ENCODE measurements around the gene PDE4A. TPM values are rescaled to one million over a fixed set of nuclear protein-coding genes. Genes with fewer than 3 reads are reported as not detected.

The PDE4A gene
- total and polyA plus RNA-seq, 2 donors (not counting 3 experiments of a cell fraction or from before 2014, with no cell fraction given): 3.8 to 10.0 TPM

DNA sequence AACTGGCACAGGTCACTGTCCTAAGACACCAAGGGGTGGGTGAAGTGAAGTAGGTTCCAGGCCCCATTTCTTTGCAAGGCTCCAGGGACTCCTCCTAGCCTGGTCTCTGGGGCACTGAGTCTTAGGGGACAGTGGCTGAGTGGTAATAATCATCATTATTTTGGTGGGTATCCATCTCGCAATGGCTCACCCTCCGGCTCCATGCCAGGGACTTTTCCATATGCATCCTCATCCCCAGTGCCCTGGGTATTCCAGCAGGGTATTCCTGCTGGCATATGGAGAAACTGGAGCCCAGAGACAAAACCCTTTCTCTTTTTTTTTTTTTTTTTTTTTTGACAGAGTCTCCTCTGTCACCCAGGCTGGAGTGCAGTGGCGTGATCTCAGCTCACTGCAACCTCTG is 2.5 kb downstream of the PDE4A start:
- ChIA-PET CTCF (interaction anchor here (0.7 to 3.2 kb wide), 5 partner anchors 10 to 164 kb away, joined by 3 to 50 read pairs (median 9); partner anchors contain the start of gene CDC37), POLR2A (no interaction called here)
- Histone ChIP-seq H3K79me2 (ENCODE audit: control insufficient read depth, insufficient read depth, low read length) (no peaks in the 10 kb centered on the region), H3K4me1 (ENCODE audit: control insufficient read depth, extremely low read depth, insufficient read depth, low read length) (peaks cover 18% of the 10 kb centered on the region), H3K36me3 (ENCODE audit: control insufficient read depth in 2 of 2, extremely low read depth in 1 of 2, insufficient read depth in 2 of 2, low read length in 2 of 2) (no peaks in the 10 kb centered on the region), H3K27ac (ENCODE audit: insufficient read depth, low read depth, low read length) (no peak overlapping the region), H4K20me1 (replicated peaks; ENCODE audit: control insufficient read depth, extremely low read depth, insufficient read depth, low read length) (no peaks in the 10 kb centered on the region), H2AFZ (ENCODE audit: low read depth, low read length) (no peak overlapping the region), H3K9ac (replicated peaks; ENCODE audit: extremely low read depth, insufficient read depth, low read length) (no peak overlapping the region), H3K4me2 (ENCODE audit: insufficient read depth, low read length) (no peak overlapping the region), H3K9me1 (replicated peaks; ENCODE audit: control insufficient read depth, extremely low read depth, insufficient read depth, low read length) (no peaks in the 10 kb centered on the region), H3K9me3 (replicated peaks; ENCODE audit: control insufficient read depth, insufficient read depth, low read length) (no peaks in the 10 kb centered on the region), H3K27me3 (ENCODE audit: control insufficient read depth in 2 of 2, insufficient read depth in 2 of 2, low read length in 2 of 2) (peaks cover 36 to 43% of the 10 kb centered on the region in 2 experiments), H3K4me3 (replicated peaks in 1 of 3; ENCODE audit: insufficient read depth in 1 of 3, low read depth in 1 of 3, low read length in 3 of 3) (no peak overlapping the region)
- BruUV-seq (replicated peaks): no TSS peak
- no peak for DNase-seq (ENCODE audit: low read depth, low spot score)
- dilution Hi-C loops (cut with MboI; ENCODE audit: extremely low pct_ligation_motif_present, low sequenced_read_pairs) (no loop called here), intact Hi-C loops (cut with micrococcal nuclease) (no loop called here)
- no peak for FAIRE-seq
- TF ChIP-seq CTCF (IDR thresholded peaks at IDR 0.05; ENCODE audit: extremely low read depth in 1 of 2, insufficient read depth in 1 of 2, low read depth in 1 of 2, low read length in 2 of 2): no peak
- TF ChIP-seq POLR2AphosphoS5 (IDR thresholded peaks at IDR 0.05; ENCODE audit: insufficient read depth, low read depth, low read length): no peak
- TF ChIP-seq MAX (IDR thresholded peaks at IDR 0.05; ENCODE audit: insufficient read depth, insufficient read length): no peak
- TF ChIP-seq JUN (IDR thresholded peaks at IDR 0.05; ENCODE audit: borderline replicate concordance, insufficient read depth, insufficient read length, low read depth): no peak
- TF ChIP-seq POLR2A (IDR thresholded peaks at IDR 0.05; ENCODE audit: low read depth, low read length): no peak
- no peak for TF ChIP-seq GATA2 (IDR thresholded peaks at IDR 0.05; ENCODE audit: insufficient read depth, insufficient read length, low read depth, low read length)
- no peak for TF ChIP-seq MYC (IDR thresholded peaks at IDR 0.05; ENCODE audit: low read depth, low read length)
- TF ChIP-seq EZH2 (IDR thresholded peaks at IDR 0.05; ENCODE audit: borderline replicate concordance, low read depth, low read length, severe bottlenecking): no peak

All from endothelial cell of umbilical vein (primary cell).